ENCODE results near the gene LRP8. TPM values are rescaled to one million over a fixed set of nuclear protein-coding genes. Genes with fewer than 3 reads are reported as not detected.

The LRP8 gene
- total RNA-seq, 1 donor from 2014 or later: 12.8 TPM

DNA sequence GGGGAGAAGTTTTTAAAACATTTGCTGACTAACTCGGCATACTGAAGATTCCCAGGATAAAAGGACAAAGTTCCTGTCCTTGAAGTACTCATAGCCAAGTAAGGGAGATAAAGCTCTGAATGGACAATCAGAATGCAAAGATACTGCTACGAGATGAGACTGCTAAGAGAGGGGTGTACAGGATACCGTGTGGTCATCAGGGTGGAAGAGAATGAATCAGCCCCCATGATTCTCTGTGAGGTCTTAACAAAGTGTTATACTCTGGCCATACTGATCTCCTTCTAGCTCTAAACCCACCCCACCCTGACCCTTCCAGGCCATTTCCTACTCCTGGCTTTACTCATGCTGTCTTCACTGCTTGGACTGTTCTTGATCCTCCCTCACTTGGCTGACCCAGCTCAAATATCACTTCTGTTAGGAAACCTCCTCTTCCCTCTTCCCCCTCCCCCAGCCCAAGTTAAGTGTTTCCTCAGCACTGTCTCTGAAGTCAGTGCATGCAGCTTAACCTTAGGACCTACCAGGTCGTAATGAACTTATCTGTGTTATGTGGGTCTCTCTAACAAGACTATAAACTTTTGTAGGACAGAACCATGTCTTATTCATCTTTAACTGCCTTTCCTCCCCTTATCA lies 73.7 kb downstream of the LRP8 start:
- H3K4me1 ChIP-seq (ENCODE audit: insufficient read depth, low read length): no peaks in the 10 kb centered on the region
- no peak overlapping the region for H3K9ac ChIP-seq (ENCODE audit: low read length)
- no peaks in the 10 kb centered on the region for H3K9me3 Mint-ChIP-seq (ENCODE audit: unreplicated experiment)
- no peaks in the 10 kb centered on the region for H3K79me2 ChIP-seq (ENCODE audit: insufficient read depth, low read length)
- H3K27me3 Mint-ChIP-seq (ENCODE audit: low read depth, unreplicated experiment): no peaks in the 10 kb centered on the region
- H3K36me3 Mint-ChIP-seq (ENCODE audit: low read depth, unreplicated experiment): peaks cover 13% of the 10 kb centered on the region
- peaks cover 9% of the 10 kb centered on the region for H3K4me1 Mint-ChIP-seq (ENCODE audit: low read depth, unreplicated experiment)
- H2AFZ ChIP-seq (ENCODE audit: low read depth, low read length): peak overlapping the region; percentile 9
- no peaks in the 10 kb centered on the region for H3K27me3 ChIP-seq (ENCODE audit: insufficient read depth, low read length)
- H3K27ac ChIP-seq (ENCODE audit: low read depth, low read length): no peak overlapping the region
- H3K4me3 Mint-ChIP-seq (ENCODE audit: unreplicated experiment): no peak overlapping the region
- no peak overlapping the region for H3K4me2 ChIP-seq (ENCODE audit: low read length)
- no peaks in the 10 kb centered on the region for H4K20me1 ChIP-seq (ENCODE audit: insufficient read depth, low read length)
- H3K27ac Mint-ChIP-seq (ENCODE audit: unreplicated experiment): peak overlapping the region; percentile 26
- DNase-seq (ENCODE audit: low read depth) (peak; percentile 32), FAIRE-seq (peak; percentile 82)
- no peaks in the 10 kb centered on the region for H3K9me3 ChIP-seq (ENCODE audit: insufficient read depth, low read depth, low read length)
- H3K4me3 ChIP-seq (ENCODE audit: insufficient read depth, low read depth, low read length): no peak overlapping the region
- H3K36me3 ChIP-seq (ENCODE audit: insufficient read depth, low read length): peaks cover 11% of the 10 kb centered on the region
- no peak for TF ChIP-seq EZH2 (IDR thresholded peaks at IDR 0.05; ENCODE audit: insufficient read depth, low read length)
- TF ChIP-seq, protein P1, sequence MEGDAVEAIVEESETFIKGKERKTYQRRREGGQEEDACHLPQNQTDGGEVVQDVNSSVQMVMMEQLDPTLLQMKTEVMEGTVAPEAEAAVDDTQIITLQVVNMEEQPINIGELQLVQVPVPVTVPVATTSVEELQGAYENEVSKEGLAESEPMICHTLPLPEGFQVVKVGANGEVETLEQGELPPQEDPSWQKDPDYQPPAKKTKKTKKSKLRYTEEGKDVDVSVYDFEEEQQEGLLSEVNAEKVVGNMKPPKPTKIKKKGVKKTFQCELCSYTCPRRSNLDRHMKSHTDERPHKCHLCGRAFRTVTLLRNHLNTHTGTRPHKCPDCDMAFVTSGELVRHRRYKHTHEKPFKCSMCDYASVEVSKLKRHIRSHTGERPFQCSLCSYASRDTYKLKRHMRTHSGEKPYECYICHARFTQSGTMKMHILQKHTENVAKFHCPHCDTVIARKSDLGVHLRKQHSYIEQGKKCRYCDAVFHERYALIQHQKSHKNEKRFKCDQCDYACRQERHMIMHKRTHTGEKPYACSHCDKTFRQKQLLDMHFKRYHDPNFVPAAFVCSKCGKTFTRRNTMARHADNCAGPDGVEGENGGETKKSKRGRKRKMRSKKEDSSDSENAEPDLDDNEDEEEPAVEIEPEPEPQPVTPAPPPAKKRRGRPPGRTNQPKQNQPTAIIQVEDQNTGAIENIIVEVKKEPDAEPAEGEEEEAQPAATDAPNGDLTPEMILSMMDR (IDR thresholded peaks at IDR 0.05; ENCODE audit: insufficient read depth, low read depth, low read length): no peak

DNA sequence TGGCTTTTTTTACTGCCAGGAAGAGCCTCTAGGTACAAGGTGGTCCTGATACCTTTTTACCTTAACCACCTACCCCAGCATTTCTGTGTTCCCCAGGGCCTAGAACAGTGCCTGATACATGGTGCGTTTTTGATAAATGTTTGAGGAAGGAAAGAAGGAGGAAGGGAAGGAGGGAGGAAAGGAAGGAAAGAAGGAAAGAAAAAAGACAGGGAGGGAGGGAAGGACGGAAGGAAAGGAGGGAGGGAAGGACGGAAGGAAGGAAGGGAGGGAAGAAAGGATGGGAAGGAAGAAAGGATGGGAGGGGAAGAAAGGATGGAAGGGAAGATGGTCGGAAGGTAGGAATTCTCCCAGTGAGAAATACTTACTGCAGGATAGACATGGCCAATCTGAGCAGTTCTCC lies 77.5 kb downstream of the LRP8 start:
- H3K79me2 ChIP-seq (ENCODE audit: insufficient read depth, low read length): no peaks in the 10 kb centered on the region
- Mint-ChIP-seq H3K27me3 (ENCODE audit: low read depth, unreplicated experiment) (no peaks in the 10 kb centered on the region), H3K9me3 (ENCODE audit: unreplicated experiment) (no peaks in the 10 kb centered on the region), H3K4me3 (ENCODE audit: unreplicated experiment) (no peak overlapping the region), H3K4me1 (ENCODE audit: low read depth, unreplicated experiment) (peaks cover 11% of the 10 kb centered on the region), H3K27ac (ENCODE audit: unreplicated experiment) (no peak overlapping the region), H3K36me3 (ENCODE audit: low read depth, unreplicated experiment) (peaks cover 11% of the 10 kb centered on the region)
- no peak overlapping the region for H3K27ac ChIP-seq (ENCODE audit: low read depth, low read length)
- H4K20me1 ChIP-seq (ENCODE audit: insufficient read depth, low read length): no peaks in the 10 kb centered on the region
- no peaks in the 10 kb centered on the region for H3K9me3 ChIP-seq (ENCODE audit: insufficient read depth, low read depth, low read length)
- no peak overlapping the region for H3K4me3 ChIP-seq (ENCODE audit: insufficient read depth, low read depth, low read length)
- DNase-seq (ENCODE audit: low read depth): no peak
- FAIRE-seq: no peak
- no peak overlapping the region for H3K4me2 ChIP-seq (ENCODE audit: low read length)
- H3K36me3 ChIP-seq (ENCODE audit: insufficient read depth, low read length): peaks cover 10% of the 10 kb centered on the region
- no peak overlapping the region for H2AFZ ChIP-seq (ENCODE audit: low read depth, low read length)
- no peaks in the 10 kb centered on the region for H3K4me1 ChIP-seq (ENCODE audit: insufficient read depth, low read length)
- no peak for TF ChIP-seq EZH2 (IDR thresholded peaks at IDR 0.05; ENCODE audit: insufficient read depth, low read length)
- TF ChIP-seq, protein P1 (IDR thresholded peaks at IDR 0.05; ENCODE audit: insufficient read depth, low read depth, low read length): no peak
- no peaks in the 10 kb centered on the region for H3K27me3 ChIP-seq (ENCODE audit: insufficient read depth, low read length)
- no peak overlapping the region for H3K9ac ChIP-seq (ENCODE audit: low read length)

- no peaks in the 10 kb centered on the region for H3K27me3 ChIP-seq (ENCODE audit: insufficient read depth, low read length)
- no peak overlapping the region for H3K9ac ChIP-seq (ENCODE audit: low read length)
- no peaks in the 10 kb centered on the region for H3K4me1 ChIP-seq (ENCODE audit: insufficient read depth, low read length)
- H3K4me2 ChIP-seq (ENCODE audit: low read length): no peak overlapping the region
- H3K9me3 ChIP-seq (ENCODE audit: insufficient read depth, low read depth, low read length): no peaks in the 10 kb centered on the region
- H3K4me1 Mint-ChIP-seq (ENCODE audit: low read depth, unreplicated experiment): peaks cover 11% of the 10 kb centered on the region
- no peaks in the 10 kb centered on the region for H3K9me3 Mint-ChIP-seq (ENCODE audit: unreplicated experiment)
- DNase-seq (ENCODE audit: low read depth): no peak
- no peaks in the 10 kb centered on the region for H3K27me3 Mint-ChIP-seq (ENCODE audit: low read depth, unreplicated experiment)
- TF ChIP-seq, protein P1 (IDR thresholded peaks at IDR 0.05; ENCODE audit: insufficient read depth, low read depth, low read length): no peak
- TF ChIP-seq EZH2 (IDR thresholded peaks at IDR 0.05; ENCODE audit: insufficient read depth, low read length): no peak
- no peak overlapping the region for H3K4me3 Mint-ChIP-seq (ENCODE audit: unreplicated experiment)
- peaks cover 9% of the 10 kb centered on the region for H3K36me3 ChIP-seq (ENCODE audit: insufficient read depth, low read length)
- no peak overlapping the region for H2AFZ ChIP-seq (ENCODE audit: low read depth, low read length)
- H3K27ac ChIP-seq (ENCODE audit: low read depth, low read length): no peak overlapping the region
- no peaks in the 10 kb centered on the region for H4K20me1 ChIP-seq (ENCODE audit: insufficient read depth, low read length)
- H3K4me3 ChIP-seq (ENCODE audit: insufficient read depth, low read depth, low read length): no peak overlapping the region
- H3K36me3 Mint-ChIP-seq (ENCODE audit: low read depth, unreplicated experiment): peaks cover 9% of the 10 kb centered on the region
- no peak overlapping the region for H3K27ac Mint-ChIP-seq (ENCODE audit: unreplicated experiment)
- no peaks in the 10 kb centered on the region for H3K79me2 ChIP-seq (ENCODE audit: insufficient read depth, low read length)
- no peak for FAIRE-seq
Observed at GRCh38 chr1:53249706-53250105, 78.2 kb downstream of the LRP8 start.

Data from astrocyte (in vitro differentiated cells and primary cell).